Tibial nerve (tissue), 4 donors: ENCODE measurements around the gene CACHD1. TPM values are rescaled to one million over a fixed set of nuclear protein-coding genes. Genes with fewer than 3 reads are reported as not detected.
A peak's percentile ranks its signal among the peaks of the same experiment; 100 is the strongest.

Source experiments
- DNase-seq, 2 donors: peaks; one replicate each; pipeline ENCODE4 v3.0.0-alpha.2; 2019; ENCODE audit warnings: low spot score in 2 of 2
- H3K27ac ChIP-seq, 4 donors: fragments of 200-600 bp; sonication (generic) in 3 of 4; one replicate each; pipeline ENCODE4 v1.5.1; 2017 to 2019; ENCODE audit warnings: mild to moderate bottlenecking in 1 of 4
- H3K27me3 ChIP-seq, 2 donors: fragments of 200-600 bp; sonication (generic) in 1 of 2; one replicate each; pipeline versions ENCODE4 v1.5.1 to v1.6.0; 2017 to 2019
- H3K36me3 ChIP-seq, 3 donors: fragments of 200-600 bp; sonication (generic); one replicate each; pipeline ENCODE4 v1.5.1; 2018 to 2019
- H3K4me1 ChIP-seq, 4 donors: fragments of 200-600 bp; sonication (generic) in 3 of 4; one replicate each; pipeline ENCODE4 v1.5.1; 2017 to 2019
- H3K4me3 ChIP-seq, 4 donors: fragments of 200-600 bp; sonication (generic) in 3 of 4; one replicate each; pipeline ENCODE4 v1.5.1; 2017 to 2019; ENCODE audit warnings: mild to moderate bottlenecking in 1 of 4, moderate library complexity in 1 of 4
- H3K9me3 ChIP-seq, 4 donors: fragments of 200-600 bp; sonication (generic) in 3 of 4; one replicate each; pipeline ENCODE4 v1.5.1; 2017 to 2019
- CTCF ChIP-seq, 5 experiments: fragments of 200-600 bp in 3 of 5; fragments of 450-650 bp in 2 of 5; sonication (generic) in 3 of 5; IDR thresholded peaks; one replicate each; pipeline ENCODE4 v1.5.1; 2016 to 2019; ENCODE audit warnings: antibody characterized with exemption in 5 of 5, mild to moderate bottlenecking in 3 of 5, moderate library complexity in 2 of 5
- EP300 ChIP-seq, 2 donors: sonication (generic); formaldehyde crosslinking; IDR thresholded peaks; one replicate each; pipeline ENCODE4 v1.6.1; 2017; ENCODE audit warnings: antibody characterized with exemption in 2 of 2, mild to moderate bottlenecking in 1 of 2
- POLR2A ChIP-seq, 2 donors: fragments of 450-650 bp; IDR thresholded peaks; one replicate each; pipeline ENCODE4 v1.6.1; 2017; ENCODE audit warnings: antibody characterized with exemption in 2 of 2, mild to moderate bottlenecking in 2 of 2, moderate library complexity in 2 of 2
- WGBS, 2 donors: methylation state at CpG; one replicate each; pipeline ENCODE4 v1.1.5; 2018; 5-methylcytosine and 5-hydroxymethylcytosine counted together
- total RNA-seq, 4 donors: library from RNA; depleted of rRNA; stranded (reverse); fragments of >200 nt; gene quantifications; one replicate each; pipeline ENCODE4 v1.1.0, GENCODE V29; 2016

Gene CACHD1
- total RNA-seq, 4 donors from 2014 or later: 7.4 to 15.9 (median 10.0) TPM

- TF ChIP-seq CTCF (IDR thresholded peaks at IDR 0.05) (no peak), POLR2A (IDR thresholded peaks at IDR 0.05) (no peak)
- peak overlapping the region in 1 of 4 donors; percentile 82 for H3K27ac ChIP-seq
- H3K4me1 ChIP-seq: peaks cover 0 to 39% (median 4%) of the 10 kb centered on the region in 4 donors
These were observed 2.1 kb downstream of the CACHD1 start for GRCh38 chr1:64472040-64472376.

GRCh38 chr1:64472805-64473204 is 2.9 kb downstream of the CACHD1 start:
- no peaks in the 10 kb centered on the region for H3K9me3 ChIP-seq
- no peak for DNase-seq
- peak overlapping the region in 1 of 4 donors; percentile 83 for H3K4me3 ChIP-seq
- H3K36me3 ChIP-seq: no peaks in the 10 kb centered on the region
- TF ChIP-seq POLR2A (IDR thresholded peaks at IDR 0.05) (no peak), EP300 (IDR thresholded peaks at IDR 0.05) (no peak), CTCF (IDR thresholded peaks at IDR 0.05) (no peak)
- WGBS, 2 donors: 90 to 97% methylated on average over 5 of the region's 5 CpGs
- H3K27me3 ChIP-seq: peaks cover 0 to 38% of the 10 kb centered on the region in 2 donors
- no peak overlapping the region for H3K27ac ChIP-seq
- H3K4me1 ChIP-seq: peaks cover 0 to 41% (median 4%) of the 10 kb centered on the region in 4 donors

More at GRCh38 chr1:64472040-64472376, 2.1 kb downstream of the CACHD1 start:
- no peaks in the 10 kb centered on the region for H3K36me3 ChIP-seq
- H3K4me3 ChIP-seq: peak overlapping the region in 3 of 4 donors; percentile 58 to 83 (median 60)
- no peak for DNase-seq
- no peaks in the 10 kb centered on the region for H3K9me3 ChIP-seq
- WGBS, 2 donors: 66 to 76% methylated on average over 9 of the region's 9 CpGs
- H3K27me3 ChIP-seq: peaks cover 0 to 38% of the 10 kb centered on the region in 2 donors

GRCh38 chr1:64473367-64473766 is 3.4 kb downstream of the CACHD1 start:
- H3K4me3 ChIP-seq: no peak overlapping the region
- H3K36me3 ChIP-seq: no peaks in the 10 kb centered on the region
- 96 to 100% methylated on average over 1 of the region's 1 CpG for WGBS, 2 donors
- H3K4me1 ChIP-seq: peaks cover 0 to 41% (median 4%) of the 10 kb centered on the region in 4 donors
- TF ChIP-seq CTCF (IDR thresholded peaks at IDR 0.05) (no peak), POLR2A (IDR thresholded peaks at IDR 0.05) (no peak), EP300 (IDR thresholded peaks at IDR 0.05) (no peak)
- DNase-seq: no peak
- H3K27me3 ChIP-seq: peaks cover 0 to 38% of the 10 kb centered on the region in 2 donors
- H3K9me3 ChIP-seq: no peaks in the 10 kb centered on the region
- no peak overlapping the region for H3K27ac ChIP-seq

GRCh38 chr1:64474133-64474532 is 4.2 kb downstream of the CACHD1 start:
- 91 to 100% methylated on average over 2 of the region's 2 CpGs for WGBS, 2 donors
- no peak overlapping the region for H3K4me3 ChIP-seq
- peaks cover 0 to 33% of the 10 kb centered on the region in 2 donors for H3K27me3 ChIP-seq
- peaks cover 0 to 41% (median 4%) of the 10 kb centered on the region in 4 donors for H3K4me1 ChIP-seq
- no peak for TF ChIP-seq CTCF (IDR thresholded peaks at IDR 0.05)
- no peak for TF ChIP-seq POLR2A (IDR thresholded peaks at IDR 0.05)
- TF ChIP-seq EP300 (IDR thresholded peaks at IDR 0.05): no peak
- H3K27ac ChIP-seq: no peak overlapping the region
- no peaks in the 10 kb centered on the region for H3K9me3 ChIP-seq
- no peaks in the 10 kb centered on the region for H3K36me3 ChIP-seq
- no peak for DNase-seq

GRCh38 chr1:64474665-64475439 is 4.9 kb downstream of the CACHD1 start:
- H3K27ac ChIP-seq: no peak overlapping the region
- no peaks in the 10 kb centered on the region for H3K36me3 ChIP-seq
- peaks cover 0 to 26% of the 10 kb centered on the region in 2 donors for H3K27me3 ChIP-seq
- peaks cover 0 to 34% (median 4%) of the 10 kb centered on the region in 4 donors for H3K4me1 ChIP-seq
- H3K4me3 ChIP-seq: no peak overlapping the region
- DNase-seq: no peak
- 83 to 88% methylated on average over 2 of the region's 2 CpGs for WGBS, 2 donors
- no peak for TF ChIP-seq CTCF (IDR thresholded peaks at IDR 0.05)
- no peak for TF ChIP-seq EP300 (IDR thresholded peaks at IDR 0.05)
- TF ChIP-seq POLR2A (IDR thresholded peaks at IDR 0.05): no peak
- no peaks in the 10 kb centered on the region for H3K9me3 ChIP-seq
